Neuronal stem cell (in vitro differentiated cells): ENCODE measurements around the gene ARHGEF28.

Source experiments
- DNase-seq: peaks from one replicate; pipeline ENCODE4 v3.0.0-alpha.2; 2013; ENCODE audit warnings: low spot score
- H2AFZ ChIP-seq: one replicate; pipeline ENCODE4 v1.6.1; 2013; ENCODE audit warnings: mild to moderate bottlenecking, low read length, inconsistent platforms
- H2AK5ac ChIP-seq: 2 replicates; pipeline ENCODE4 v1.6.1; 2013; ENCODE audit warnings: low read depth, mild to moderate bottlenecking, inconsistent platforms, low read length, moderate library complexity, mixed read lengths
- H2BK120ac ChIP-seq: 2 replicates; pipeline ENCODE4 v1.6.1; 2013; ENCODE audit warnings: low read depth, mild to moderate bottlenecking, inconsistent platforms, low read length, moderate library complexity, mixed read lengths
- H2BK12ac ChIP-seq: one replicate; pipeline ENCODE4 v1.6.1; 2013; ENCODE audit warnings: low read length, inconsistent platforms
- H2BK15ac ChIP-seq: 2 replicates; pipeline ENCODE4 v1.6.1; 2013; ENCODE audit warnings: mild to moderate bottlenecking, low read length, inconsistent platforms, mixed read lengths
- H2BK5ac ChIP-seq: one replicate; pipeline ENCODE4 v1.6.1; 2013; ENCODE audit warnings: inconsistent platforms, mild to moderate bottlenecking, low read length, moderate library complexity
- H3K14ac ChIP-seq: one replicate; pipeline ENCODE4 v1.6.1; 2013; ENCODE audit warnings: low read length, inconsistent platforms
- H3K18ac ChIP-seq: 2 replicates; pipeline ENCODE4 v1.6.1; 2013; ENCODE audit warnings: low read length, inconsistent platforms
- H3K23ac ChIP-seq: 2 replicates; pipeline ENCODE4 v1.6.1; 2013; ENCODE audit warnings: low read depth, mild to moderate bottlenecking, mixed read lengths, low read length, inconsistent platforms; ENCODE audit not compliant: poor library complexity
- H3K27ac ChIP-seq: replicated peaks from 3 replicates; pipeline ENCODE4 v1.5.1; 2013; ENCODE audit warnings: low read length, inconsistent platforms
- H3K27me3 ChIP-seq, 3 experiments: 2 replicates each; pipeline ENCODE4 v1.6.1; 2013; ENCODE audit warnings: low read length in 3 of 3, mild to moderate bottlenecking in 2 of 3, inconsistent platforms in 1 of 3, low read depth in 1 of 3, mixed read lengths in 1 of 3, moderate library complexity in 1 of 3; ENCODE audit not compliant: control insufficient read depth in 3 of 3, insufficient read depth in 3 of 3
- H3K36me3 ChIP-seq, 2 donors: replicated peaks in 1 of 2; 2 replicates each; pipeline ENCODE4 v1.6.1; 2013; ENCODE audit warnings: low read length in 2 of 2; ENCODE audit not compliant: control insufficient read depth in 2 of 2, insufficient read depth in 2 of 2
- H3K4ac ChIP-seq: 2 replicates; pipeline ENCODE4 v1.6.1; 2013; ENCODE audit warnings: inconsistent platforms, mild to moderate bottlenecking, low read length, moderate library complexity
- H3K4me1 ChIP-seq, 2 donors: 1 replicate in 1 of 2; 2 replicates in 1 of 2; pipeline ENCODE4 v1.6.1; 2013; ENCODE audit warnings: low read length in 2 of 2, low read depth in 1 of 2; ENCODE audit not compliant: control insufficient read depth in 2 of 2, insufficient read depth in 1 of 2
- H3K4me2 ChIP-seq: one replicate; pipeline ENCODE4 v1.6.1; 2013; ENCODE audit warnings: mild to moderate bottlenecking, low read length, inconsistent platforms; ENCODE audit not compliant: insufficient read depth, poor library complexity, severe bottlenecking
- H3K4me3 ChIP-seq, 2 donors: 2 replicates each; pipeline ENCODE4 v1.5.1; 2013; ENCODE audit warnings: low read length in 2 of 2, mild to moderate bottlenecking in 2 of 2, inconsistent platforms in 1 of 2, moderate library complexity in 1 of 2
- H3K79me1 ChIP-seq: one replicate; pipeline ENCODE4 v1.6.1; 2013; ENCODE audit warnings: low read depth, mild to moderate bottlenecking, inconsistent platforms, low read length, moderate library complexity
- H3K9ac ChIP-seq: one replicate; pipeline ENCODE4 v1.6.1; 2013; ENCODE audit warnings: mild to moderate bottlenecking, low read depth, low read length, inconsistent platforms; ENCODE audit not compliant: poor library complexity
- H3K9me3 ChIP-seq, 2 donors: replicated peaks in 1 of 2; 2 replicates each; pipeline versions ENCODE3 to v1.6.1; 2013; ENCODE audit warnings: low read length in 2 of 2, mild to moderate bottlenecking in 2 of 2, inconsistent platforms in 1 of 2, low read depth in 1 of 2, mixed read lengths in 1 of 2, moderate library complexity in 1 of 2; ENCODE audit not compliant: control insufficient read depth in 2 of 2, insufficient read depth in 1 of 2
- H4K8ac ChIP-seq: one replicate; pipeline ENCODE4 v1.6.1; 2013; ENCODE audit warnings: low read depth, mild to moderate bottlenecking, inconsistent platforms, low read length, moderate library complexity
- H4K91ac ChIP-seq: one replicate; pipeline ENCODE4 v1.6.1; 2013; ENCODE audit warnings: low read length, low read depth, mild to moderate bottlenecking, inconsistent platforms; ENCODE audit not compliant: poor library complexity
- WGBS, 2 donors: extraction: QIAGEN DNeasy Blood & Tissue Kit; methylation state at CpG; one replicate each; pipeline ENCODE4 v1.1.7; 2013; ENCODE audit warnings: missing lambda C conversion rate in 2 of 2, mixed read lengths in 1 of 2; ENCODE audit not compliant: insufficient read length in 2 of 2, insufficient replicate concordance in 1 of 2; ENCODE audit errors: extremely low coverage in 2 of 2; 5-methylcytosine and 5-hydroxymethylcytosine counted together

The ARHGEF28 gene

GRCh38 chr5:73739650-73740049, 113.7 kb downstream of the ARHGEF28 start:
- Histone ChIP-seq H3K9me3 (no peaks in the 10 kb centered on the region), H2BK120ac (no peak overlapping the region), H3K4me2 (no peak overlapping the region), H2AFZ (no peak overlapping the region), H2AK5ac (no peak overlapping the region), H3K36me3 (no peaks in the 10 kb centered on the region), H3K18ac (no peak overlapping the region), H3K14ac (no peak overlapping the region), H4K8ac (no peak overlapping the region), H4K91ac (no peak overlapping the region), H2BK12ac (no peak overlapping the region), H3K4me1 (no peaks in the 10 kb centered on the region), H2BK15ac (no peak overlapping the region), H3K9ac (no peak overlapping the region), H3K4ac (no peak overlapping the region), H3K4me3 (no peak overlapping the region), H3K79me1 (no peaks in the 10 kb centered on the region), H3K27ac (no peak overlapping the region), H3K27me3 (no peaks in the 10 kb centered on the region), H3K23ac (no peak overlapping the region), H2BK5ac (no peak overlapping the region)
- no peak for DNase-seq
- WGBS, 2 donors, result no CpG with 5 or more reads among the region's 1 CpG

- Histone ChIP-seq H3K36me3 (no peaks in the 10 kb centered on the region), H3K9ac (no peak overlapping the region), H3K4me1 (no peaks in the 10 kb centered on the region), H2BK120ac (no peak overlapping the region), H2AK5ac (no peak overlapping the region), H3K18ac (no peak overlapping the region), H4K8ac (no peak overlapping the region), H3K4me3 (no peak overlapping the region), H3K9me3 (no peaks in the 10 kb centered on the region), H2BK15ac (no peak overlapping the region), H3K14ac (no peak overlapping the region), H3K4me2 (no peak overlapping the region), H3K27me3 (no peaks in the 10 kb centered on the region), H2BK5ac (no peak overlapping the region), H2BK12ac (no peak overlapping the region), H3K27ac (no peak overlapping the region), H3K79me1 (no peaks in the 10 kb centered on the region), H3K23ac (no peak overlapping the region), H2AFZ (no peak overlapping the region), H3K4ac (no peak overlapping the region), H4K91ac (no peak overlapping the region)
- DNase-seq, result no peak
- no CpG with 5 or more reads among the region's 4 CpGs for WGBS, 2 donors
Observed at GRCh38 chr5:73740274-73740790, 114.3 kb downstream of the ARHGEF28 start.

- H2BK5ac ChIP-seq, result no peak overlapping the region
- H3K9me3 ChIP-seq, result peaks cover 0 to 1% of the 10 kb centered on the region in 2 donors
- H2BK15ac ChIP-seq, result no peak overlapping the region
- no peak overlapping the region for H3K18ac ChIP-seq
- no peak overlapping the region for H3K27ac ChIP-seq
- no CpG with 5 or more reads among the region's 2 CpGs for WGBS, 2 donors
- H3K4me2 ChIP-seq, result no peak overlapping the region
- H4K91ac ChIP-seq, result no peak overlapping the region
- no peak overlapping the region for H3K4me3 ChIP-seq
- no peak for DNase-seq
- H2BK12ac ChIP-seq, result no peak overlapping the region
- H3K14ac ChIP-seq, result no peak overlapping the region
- H2AK5ac ChIP-seq, result no peak overlapping the region
- no peaks in the 10 kb centered on the region for H3K79me1 ChIP-seq
- no peaks in the 10 kb centered on the region for H3K4me1 ChIP-seq
- H3K9ac ChIP-seq, result no peak overlapping the region
- H3K23ac ChIP-seq, result no peak overlapping the region
- H3K27me3 ChIP-seq, result peaks cover 0 to 6% (median 0%) of the 10 kb centered on the region in 3 experiments
- H2BK120ac ChIP-seq, result no peak overlapping the region
- no peaks in the 10 kb centered on the region for H3K36me3 ChIP-seq
- no peak overlapping the region for H3K4ac ChIP-seq
- H2AFZ ChIP-seq, result no peak overlapping the region
- no peak overlapping the region for H4K8ac ChIP-seq
Observed at GRCh38 chr5:73743161-73743560, 117.2 kb downstream of the ARHGEF28 start.

- DNase-seq, result no peak
- Histone ChIP-seq H2AFZ (no peak overlapping the region), H3K4me2 (no peak overlapping the region), H2BK120ac (no peak overlapping the region), H4K91ac (no peak overlapping the region), H2BK12ac (no peak overlapping the region), H3K18ac (no peak overlapping the region), H2BK15ac (no peak overlapping the region), H3K4me1 (peaks cover 0 to 2% of the 10 kb centered on the region in 2 donors), H3K14ac (no peak overlapping the region), H3K79me1 (no peaks in the 10 kb centered on the region), H3K23ac (no peak overlapping the region), H3K36me3 (no peaks in the 10 kb centered on the region), H3K27ac (no peak overlapping the region), H3K9ac (no peak overlapping the region), H3K4me3 (no peak overlapping the region), H3K27me3 (peaks cover 0 to 11% (median 0%) of the 10 kb centered on the region in 3 experiments), H2BK5ac (no peak overlapping the region), H2AK5ac (no peak overlapping the region), H3K4ac (no peak overlapping the region), H4K8ac (no peak overlapping the region), H3K9me3 (peaks cover 0 to 1% of the 10 kb centered on the region in 2 donors)
- no CpG with 5 or more reads among the region's 1 CpG for WGBS, 2 donors
Observed at GRCh38 chr5:73745836-73746235, 119.8 kb downstream of the ARHGEF28 start.
